ENCODE results near the gene ANKRD33B.

Gene ANKRD33B

GRCh38 chr5:10699281-10699874 is 135.5 kb downstream of the ANKRD33B start:
- peak; percentile 20 for DNase-seq (ENCODE audit: low read depth)

GRCh38 chr5:10699987-10700386 is 136.1 kb downstream of the ANKRD33B start:
- no peak for DNase-seq (ENCODE audit: low read depth)

- DNase-seq (ENCODE audit: low read depth): no peak
Observed at GRCh38 chr5:10700516-10700915, 136.6 kb downstream of the ANKRD33B start.

GRCh38 chr5:10701567-10702039 is 137.7 kb downstream of the ANKRD33B start:
- DNase-seq (ENCODE audit: low read depth): peak; percentile 66

GRCh38 chr5:10702040-10702629 is 138.3 kb downstream of the ANKRD33B start:
- DNase-seq (ENCODE audit: low read depth): peak; percentile 99

- DNase-seq (ENCODE audit: low read depth): peak; percentile 81
Observed at GRCh38 chr5:10702911-10703491, 139.1 kb downstream of the ANKRD33B start.

GRCh38 chr5:10703676-10704075 is 139.8 kb downstream of the ANKRD33B start:
- no peak for DNase-seq (ENCODE audit: low read depth)

GRCh38 chr5:10704949-10705621 is 141.2 kb downstream of the ANKRD33B start:
- DNase-seq (ENCODE audit: low read depth): peak; percentile 83

GRCh38 chr5:10705747-10706146 is 141.9 kb downstream of the ANKRD33B start:
- DNase-seq (ENCODE audit: low read depth): peak; percentile 51

- no peak for DNase-seq (ENCODE audit: low read depth)
Observed at GRCh38 chr5:10706326-10706725, 142.5 kb downstream of the ANKRD33B start.
